ENCODE measurements around the gene RHOU.
A peak's percentile ranks its signal among the peaks of the same experiment; 100 is the strongest.
"Not testable (repeated sequence)": the region's sequence is repeated elsewhere in the genome, so short reads cannot be mapped to it uniquely, and the experiment has no call there.

RHOU gene

GRCh38 chr1:228734881-228735801, at the start of gene RHOU:
TSS of gene RHOU (plus strand) at chr1:228735479. CDS start at chr1:228735743, 264 bp downstream.
- DNase-seq (ENCODE audit: low spot score): peak; percentile 82

GRCh38 chr1:228687587-228687986, 47.7 kb upstream of the RHOU start:
- no peak for DNase-seq (ENCODE audit: low spot score)

GRCh38 chr1:228689255-228689654, 46.0 kb upstream of the RHOU start:
- DNase-seq (ENCODE audit: low spot score): no peak

GRCh38 chr1:228691211-228691610, 44.1 kb upstream of the RHOU start:
- no peak for DNase-seq (ENCODE audit: low spot score)

GRCh38 chr1:228691926-228692325, 43.4 kb upstream of the RHOU start:
- peak; percentile 67 for DNase-seq (ENCODE audit: low spot score)

- not testable (repeated sequence) for DNase-seq (ENCODE audit: low spot score)
Observed at GRCh38 chr1:228694447-228694846, 40.8 kb upstream of the RHOU start.

GRCh38 chr1:228695015-228695955, 40.0 kb upstream of the RHOU start:
- DNase-seq (ENCODE audit: low spot score): peak; percentile 21

GRCh38 chr1:228697207-228698016, 37.9 kb upstream of the RHOU start:
- DNase-seq (ENCODE audit: low spot score): no peak

GRCh38 chr1:228698017-228698329, 37.3 kb upstream of the RHOU start:
- DNase-seq (ENCODE audit: low spot score): no peak

GRCh38 chr1:228702433-228702832, 32.8 kb upstream of the RHOU start:
- no peak for DNase-seq (ENCODE audit: low spot score)

- no peak for DNase-seq (ENCODE audit: low spot score)
Observed at GRCh38 chr1:228706305-228706704, 29.0 kb upstream of the RHOU start.

GRCh38 chr1:228717081-228717480, 18.2 kb upstream of the RHOU start:
- DNase-seq (ENCODE audit: low spot score): no peak

- DNase-seq (ENCODE audit: low spot score): no peak
Observed at GRCh38 chr1:228721407-228721806, 13.9 kb upstream of the RHOU start.

- no peak for DNase-seq (ENCODE audit: low spot score)
Observed at GRCh38 chr1:228723287-228723686, 12.0 kb upstream of the RHOU start.

GRCh38 chr1:228723921-228724320, 11.4 kb upstream of the RHOU start:
- DNase-seq (ENCODE audit: low spot score): no peak

- DNase-seq (ENCODE audit: low spot score): no peak
Observed at GRCh38 chr1:228725178-228725577, 10.1 kb upstream of the RHOU start.

GRCh38 chr1:228727681-228728171, 7.6 kb upstream of the RHOU start:
- DNase-seq (ENCODE audit: low spot score): no peak

- no peak for DNase-seq (ENCODE audit: low spot score)
Observed at GRCh38 chr1:228732426-228732825, 2.9 kb upstream of the RHOU start.

- DNase-seq (ENCODE audit: low spot score): no peak
Observed at GRCh38 chr1:228733576-228733975, 1.7 kb upstream of the RHOU start.

GRCh38 chr1:228735871-228736586, 750 bp downstream of the RHOU start:
- peak; percentile 46 for DNase-seq (ENCODE audit: low spot score)

- DNase-seq (ENCODE audit: low spot score): no peak
Observed at GRCh38 chr1:228736844-228737445, 1.7 kb downstream of the RHOU start.

Measured in LoVo (cell line).